H1 (cell line): ENCODE results near the gene ABCC10. TPM values are rescaled to one million over a fixed set of nuclear protein-coding genes. Genes with fewer than 3 reads are reported as not detected.

Experiments
- CTCF ChIA-PET: fragments of 300-600 bp; sonication (Branson Sonifier 250); formaldehyde crosslinking; loops from one replicate; lab custom pipeline; 2021; ENCODE audit not compliant: partially characterized antibody; lab: Charles Lee
- POLR2A ChIA-PET: fragments of 300-600 bp; sonication (Branson Sonifier 250); formaldehyde crosslinking; loops from one replicate; lab custom pipeline; 2021; ENCODE audit warnings: inconsistent platforms; ENCODE audit not compliant: partially characterized antibody; lab: Charles Lee
- DNase-seq, 2 experiments: peaks; one replicate each; pipeline versions ENCODE4 v3.0.0 to v3.0.0-alpha.2; 2010 to 2022; ENCODE audit warnings: low spot score in 2 of 2, low read depth in 1 of 2, mixed read lengths in 1 of 2
- FAIRE-seq: peaks from 2 replicates; lab custom pipeline; 2011; peaks lifted over from hg19 to GRCh38; lab: Jason Lieb, UNC
- H2AFZ ChIP-seq: 2 replicates; pipeline ENCODE4 v1.8.1; 2012; ENCODE audit warnings: low read length, inconsistent platforms
- H2AK5ac ChIP-seq: 2 replicates; pipeline ENCODE4 v1.6.1; 2013; ENCODE audit warnings: low read depth, low read length
- H2BK120ac ChIP-seq: replicated peaks from 2 replicates; pipeline ENCODE3; 2013; ENCODE audit warnings: low read depth, low read length, inconsistent platforms
- H2BK12ac ChIP-seq: 2 replicates; pipeline ENCODE4 v1.6.1; 2013; ENCODE audit warnings: low read depth, low read length
- H2BK15ac ChIP-seq: 2 replicates; pipeline ENCODE4 v1.6.1; 2013; ENCODE audit warnings: low read length
- H2BK20ac ChIP-seq: 2 replicates; pipeline ENCODE4 v1.6.1; 2013; ENCODE audit warnings: low read length
- H2BK5ac ChIP-seq: 2 replicates; pipeline ENCODE4 v1.6.1; 2013; ENCODE audit warnings: low read depth, low read length
- H3K14ac ChIP-seq: 2 replicates; pipeline ENCODE4 v1.6.1; 2013; ENCODE audit warnings: inconsistent platforms; ENCODE audit not compliant: insufficient read length
- H3K18ac ChIP-seq: 2 replicates; pipeline ENCODE4 v1.6.1; 2013; ENCODE audit warnings: low read length; ENCODE audit errors: extremely low read depth
- H3K23ac ChIP-seq: 2 replicates; pipeline ENCODE4 v1.6.1; 2013; ENCODE audit warnings: inconsistent platforms; ENCODE audit not compliant: insufficient read length
- H3K23me2 ChIP-seq: 2 replicates; pipeline ENCODE4 v1.6.1; 2013; ENCODE audit warnings: low read depth, low read length
- H3K27ac ChIP-seq: 2 replicates; pipeline ENCODE4 v1.6.1; 2011; ENCODE audit warnings: low read depth, low read length, inconsistent platforms
- H3K27me3 ChIP-seq, 4 experiments: replicated peaks in 1 of 4; 1 replicate in 1 of 4; 2 replicates in 3 of 4; pipeline versions ENCODE4 v1.6.1 to v1.8.1; 2011 to 2013; ENCODE audit warnings: low read length in 3 of 4, mild to moderate bottlenecking in 3 of 4, inconsistent platforms in 2 of 4, mixed read lengths in 2 of 4, moderate library complexity in 1 of 4; ENCODE audit not compliant: control insufficient read depth in 3 of 4, insufficient read depth in 3 of 4; ENCODE audit errors: extremely low read depth in 1 of 4
- H3K36me3 ChIP-seq, 4 experiments: 2 replicates each; pipeline versions ENCODE4 v1.6.1 to v1.8.1; 2011 to 2013; ENCODE audit warnings: mild to moderate bottlenecking in 4 of 4, low read length in 3 of 4, moderate library complexity in 2 of 4, control low read depth in 1 of 4, inconsistent platforms in 1 of 4; ENCODE audit not compliant: insufficient read depth in 4 of 4, control insufficient read depth in 2 of 4
- H3K4ac ChIP-seq: replicated peaks from 2 replicates; pipeline ENCODE3; 2013; ENCODE audit warnings: low read length, low read depth, mixed read lengths, inconsistent platforms; ENCODE audit not compliant: insufficient read length
- H3K4me1 ChIP-seq, 4 experiments: replicated peaks in 1 of 4; 1 replicate in 1 of 4; 2 replicates in 3 of 4; pipeline versions ENCODE4 v1.6.1 to v1.8.1; 2011 to 2013; ENCODE audit warnings: low read length in 3 of 4, inconsistent platforms in 2 of 4, mixed read lengths in 1 of 4; ENCODE audit not compliant: insufficient read depth in 4 of 4, control insufficient read depth in 3 of 4
- H3K4me2 ChIP-seq, 2 experiments: 2 replicates each; pipeline versions ENCODE4 v1.6.1 to v1.8.1; 2011 to 2013; ENCODE audit warnings: low read depth in 2 of 2, low read length in 2 of 2, control low read depth in 1 of 2, inconsistent platforms in 1 of 2, mild to moderate bottlenecking in 1 of 2; ENCODE audit not compliant: insufficient read depth in 1 of 2
- H3K4me3 ChIP-seq, 4 experiments: fragments of 200-600, 300-600 bp in 1 of 4; sonication (generic), shearing (Covaris generic), sonication (Bioruptor Twin) in 1 of 4; 2 replicates each; pipeline versions ENCODE4 v1.5.1 to v1.8.1; 2011 to 2016; ENCODE audit warnings: low read length in 4 of 4, low read depth in 3 of 4, control low read depth in 2 of 4, inconsistent platforms in 2 of 4, mild to moderate bottlenecking in 2 of 4, mixed read lengths in 1 of 4, moderate library complexity in 1 of 4; ENCODE audit not compliant: insufficient read depth in 2 of 4; ENCODE audit errors: extremely low read depth in 1 of 4
- H3K56ac ChIP-seq: replicated peaks from 2 replicates; pipeline ENCODE3; 2013; ENCODE audit warnings: low read depth, mild to moderate bottlenecking, mixed read lengths, low read length, inconsistent platforms; ENCODE audit not compliant: insufficient read length
- H3K79me1 ChIP-seq: 2 replicates; pipeline ENCODE4 v1.6.1; 2013; ENCODE audit warnings: low read depth, low read length, control low read depth
- H3K79me2 ChIP-seq, 2 experiments: 2 replicates each; pipeline versions ENCODE4 v1.6.1 to v1.8.1; 2012 to 2013; ENCODE audit warnings: low read length in 2 of 2, mild to moderate bottlenecking in 2 of 2, inconsistent platforms in 1 of 2; ENCODE audit not compliant: insufficient read depth in 2 of 2, control insufficient read depth in 1 of 2
- H3K9ac ChIP-seq, 4 experiments: replicated peaks in 1 of 4; 1 replicate in 1 of 4; 2 replicates in 3 of 4; pipeline versions ENCODE4 v1.6.1 to v1.8.1; 2011 to 2013; ENCODE audit warnings: low read depth in 3 of 4, low read length in 3 of 4, control low read depth in 2 of 4, mild to moderate bottlenecking in 2 of 4, moderate library complexity in 2 of 4, inconsistent platforms in 1 of 4; ENCODE audit errors: extremely low read depth in 1 of 4
- H3K9me3 ChIP-seq, 2 experiments: 2 replicates each; pipeline versions ENCODE4 v1.6.1 to v1.8.1; 2012 to 2013; ENCODE audit warnings: mild to moderate bottlenecking in 2 of 2, moderate library complexity in 2 of 2, control low read depth in 1 of 2, inconsistent platforms in 1 of 2, low read depth in 1 of 2, low read length in 1 of 2, mixed read lengths in 1 of 2; ENCODE audit not compliant: insufficient read depth in 2 of 2
- H4K20me1 ChIP-seq, 2 experiments: replicated peaks in 1 of 2; 2 replicates each; pipeline versions ENCODE3 to v1.8.1; 2011 to 2013; ENCODE audit warnings: inconsistent platforms in 2 of 2, low read length in 2 of 2, mild to moderate bottlenecking in 1 of 2; ENCODE audit not compliant: insufficient read depth in 2 of 2, control insufficient read depth in 1 of 2
- H4K5ac ChIP-seq: 2 replicates; pipeline ENCODE4 v1.6.1; 2013; ENCODE audit warnings: low read length, low read depth, mixed read lengths, inconsistent platforms; ENCODE audit not compliant: insufficient read length
- H4K8ac ChIP-seq: 2 replicates; pipeline ENCODE4 v1.8.0; 2013; ENCODE audit warnings: mild to moderate bottlenecking, moderate library complexity, low read length, inconsistent platforms; ENCODE audit not compliant: insufficient read depth; ENCODE audit errors: extremely low read depth
- H4K91ac ChIP-seq: replicated peaks from 2 replicates; pipeline ENCODE3; 2013; ENCODE audit warnings: low read length, mixed read lengths, inconsistent platforms; ENCODE audit not compliant: insufficient read length
- CHD1 ChIP-seq: IDR thresholded peaks from 2 replicates; pipeline ENCODE4 v1.6.1; 2012; ENCODE audit warnings: low read depth, low read length, improper control_type of control experiment
- E2F6 ChIP-seq: IDR thresholded peaks from 2 replicates; pipeline ENCODE4 v1.6.1; 2012; ENCODE audit warnings: inconsistent platforms
- EGR1 ChIP-seq: IDR thresholded peaks from 2 replicates; pipeline ENCODE4 v1.6.1; 2011; ENCODE audit warnings: low read depth, low read length, borderline replicate concordance
- EZH2 ChIP-seq: fragments of 200-600 bp; sonication (generic); IDR thresholded peaks from 2 replicates; pipeline ENCODE4 v1.7.1; 2012; ENCODE audit warnings: low read depth, mild to moderate bottlenecking, moderate library complexity, low read length, inconsistent platforms; ENCODE audit not compliant: severe bottlenecking
- FOSL1 ChIP-seq: IDR thresholded peaks from 2 replicates; pipeline ENCODE4 v1.6.1; 2011; ENCODE audit warnings: mild to moderate bottlenecking, low read depth, low read length, moderate library complexity; ENCODE audit not compliant: insufficient read depth
- GTF2F1 ChIP-seq: IDR thresholded peaks from 2 replicates; pipeline ENCODE4 v1.6.1; 2012; ENCODE audit warnings: low read depth, low read length, improper control_type of control experiment, borderline replicate concordance
- MAX ChIP-seq: IDR thresholded peaks from 2 replicates; pipeline ENCODE4 v1.6.1; 2012; ENCODE audit warnings: inconsistent platforms
- TAF1 ChIP-seq: IDR thresholded peaks from 2 replicates; pipeline ENCODE4 v1.6.1; 2011; ENCODE audit warnings: mild to moderate bottlenecking, low read depth, low read length
- TAF7 ChIP-seq: optimal IDR thresholded peaks from 2 replicates; pipeline ENCODE3; 2011; ENCODE audit warnings: low read depth, mild to moderate bottlenecking, inconsistent platforms, low read length, moderate library complexity, borderline replicate concordance
- TBP ChIP-seq: IDR thresholded peaks from 2 replicates; pipeline ENCODE4 v1.6.1; 2011; ENCODE audit warnings: low read depth, low read length, improper control_type of control experiment
- USF2 ChIP-seq: IDR thresholded peaks from 2 replicates; pipeline ENCODE4 v1.6.1; 2011; ENCODE audit warnings: low read length, improper control_type of control experiment
- ZNF274 ChIP-seq: IDR thresholded peaks from 2 replicates; pipeline ENCODE4 v1.7.0; 2012; ENCODE audit warnings: low read length, borderline replicate concordance; ENCODE audit errors: extremely low read depth
- WGBS, 2 experiments: shearing (Covaris generic) in 1 of 2; methylation state at CpG; one replicate each; pipeline versions ENCODE4 v1.1.6 to v1.1.7; 2013 to 2015; ENCODE audit warnings: low lambda C conversion rate in 2 of 2, mixed read lengths in 2 of 2, inconsistent platforms in 1 of 2, low coverage in 1 of 2, missing lambda C conversion rate in 1 of 2; ENCODE audit not compliant: insufficient replicate concordance in 2 of 2, insufficient coverage in 1 of 2, insufficient read length in 1 of 2; ENCODE audit errors: extremely low coverage in 1 of 2, missing lambda C conversion rate in 1 of 2; 5-methylcytosine and 5-hydroxymethylcytosine counted together
- polyA plus RNA-seq, 7 experiments: library from polyadenylated mRNA; depleted of rRNA in 3 of 7; stranded (reverse) in 5 of 7; unstranded in 2 of 7; fragments of >200 nt in 5 of 7; fragments of 200-250 nt in 2 of 7; gene quantifications; 1 replicate in 5 of 7; 2 replicates in 1 of 7; 4 replicates in 1 of 7; pipeline versions ENCODE4 v1.2.1 to v1.2.3, GENCODE V29; 2011 to 2013; ENCODE audit warnings: missing spikeins in 2 of 7, mixed read lengths in 2 of 7
- total RNA-seq: library from RNA; stranded (reverse); fragmentation: NEBNext Ultra II Directional; extraction: Animal tissue kit (Norgen Biotek cat#: 25700); gene quantifications from 2 replicates; pipeline ENCODE4 v1.2.1, GENCODE V29; 2021

Gene ABCC10
- total and polyA plus RNA-seq, 2 of the 8 experiments (the other 6 are each of a cell fraction or from before 2014, with no cell fraction given) = 15.5 to 24.6 TPM

- FAIRE-seq (no peak), DNase-seq (no peak)
- no peak overlapping the region for H2BK12ac ChIP-seq
- no peak overlapping the region for H3K27ac ChIP-seq
- no peak overlapping the region for H2BK15ac ChIP-seq
- H3K56ac ChIP-seq = no peak overlapping the region
- no peak overlapping the region for H3K23ac ChIP-seq
- peaks cover 0 to 2% of the 10 kb centered on the region in 2 experiments for H4K20me1 ChIP-seq
- no peak overlapping the region for H3K4me2 ChIP-seq
- H2AK5ac ChIP-seq = no peak overlapping the region
- no peak overlapping the region for H4K8ac ChIP-seq
- H2BK20ac ChIP-seq = no peak overlapping the region
- H3K4me3 ChIP-seq = no peak overlapping the region
- H3K9me3 ChIP-seq = no peaks in the 10 kb centered on the region
- ChIA-PET CTCF (interaction anchor here (0.6 to 21.2 kb wide), 3 partner anchors 43 to 71 kb away, joined by 3 to 495 read pairs (median 3); partner anchors contain the start of gene LRRC73), POLR2A (interaction anchor here (5.2 kb wide), 1 partner anchor 13 kb away, joined by 34 read pairs; no protein-coding TSS in a partner anchor)
- no peak overlapping the region for H4K5ac ChIP-seq
- peaks cover 7 to 17% (median 12%) of the 10 kb centered on the region in 4 experiments for H3K27me3 ChIP-seq
- no peak overlapping the region for H3K14ac ChIP-seq
- peaks cover 0 to 4% (median 2%) of the 10 kb centered on the region in 4 experiments; a peak in 3 of 7 replicates for H3K4me1 ChIP-seq
- H3K79me1 ChIP-seq = no peaks in the 10 kb centered on the region
- H3K79me2 ChIP-seq = no peaks in the 10 kb centered on the region
- no peak overlapping the region for H4K91ac ChIP-seq
- H3K36me3 ChIP-seq = peaks cover 0 to 19% (median 2%) of the 10 kb centered on the region in 4 experiments; a peak in 6 of 8 replicates
- no peak overlapping the region for H2AFZ ChIP-seq
- no peak overlapping the region for H3K4ac ChIP-seq
- 90% methylated on average over 4 of the region's 4 CpGs; no CpG with 5 or more reads in 1 of the 2 experiments for WGBS, 2 experiments
- no peak overlapping the region for H2BK5ac ChIP-seq
- H3K23me2 ChIP-seq = peaks cover 9% of the 10 kb centered on the region; the same call in 1 of the 2 replicates
- H2BK120ac ChIP-seq = no peak overlapping the region
- no peak overlapping the region for H3K9ac ChIP-seq
- no peak overlapping the region for H3K18ac ChIP-seq
- no peak for TF ChIP-seq MAX
- TF ChIP-seq E2F6 = no peak
- no peak for TF ChIP-seq TAF7
- no peak for TF ChIP-seq ZNF274
- no peak for TF ChIP-seq USF2
- no peak for TF ChIP-seq GTF2F1
- TF ChIP-seq EZH2 = no peak
- no peak for TF ChIP-seq EGR1
- TF ChIP-seq TAF1 = no peak
- no peak for TF ChIP-seq CHD1
- no peak for TF ChIP-seq TBP
- TF ChIP-seq FOSL1 = no peak
Measured at GRCh38 chr6:43451348-43451747, 24.0 kb downstream of the ABCC10 start.
